ENCODE results near the gene OR2S2.
"Not testable (repeated sequence)": the region's sequence is repeated elsewhere in the genome, so short reads cannot be mapped to it uniquely, and the experiment has no call there.

OR2S2 gene

DNA sequence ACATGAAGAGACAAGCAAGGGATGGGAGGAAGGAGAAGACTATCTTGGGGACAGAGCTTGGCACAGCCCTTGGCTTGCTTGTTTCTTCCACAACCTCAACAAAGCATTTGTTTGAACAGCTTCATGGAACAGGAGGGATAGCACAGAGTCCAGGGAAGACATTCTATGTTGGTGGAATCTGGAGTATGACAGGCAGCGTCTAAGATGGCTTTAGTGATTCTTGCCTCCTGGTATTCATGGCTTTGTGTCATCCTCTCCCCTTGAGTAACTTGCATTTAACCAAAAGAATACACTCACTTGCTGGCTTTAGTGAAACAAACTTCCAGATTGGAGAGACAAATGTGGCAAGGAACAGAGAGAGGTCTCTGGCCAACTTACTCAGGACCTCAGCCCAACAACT lies 47.9 kb upstream of the OR2S2 start:
- H3K9ac ChIP-seq (ENCODE audit: low read depth, low read length, poor library complexity, severe bottlenecking), result no peak overlapping the region
- H3K9me2 ChIP-seq (replicated peaks; ENCODE audit: low read depth, low read length), result no peaks in the 10 kb centered on the region
- H3K4me3 ChIP-seq (ENCODE audit: low read length, poor library complexity, severe bottlenecking), result no peak overlapping the region
- peaks cover 3% of the 10 kb centered on the region for H3K4me1 ChIP-seq (ENCODE audit: insufficient read depth, low read length, poor library complexity, severe bottlenecking)
- H3K36me3 ChIP-seq (ENCODE audit: insufficient read depth, low read length), result no peaks in the 10 kb centered on the region
- H3K79me2 ChIP-seq (ENCODE audit: insufficient read depth, low read length), result no peaks in the 10 kb centered on the region
- no peaks in the 10 kb centered on the region for H3F3A ChIP-seq (ENCODE audit: low read depth)
- H4K20me1 ChIP-seq (ENCODE audit: insufficient read depth, low read length, poor library complexity, severe bottlenecking), result no peaks in the 10 kb centered on the region
- no peaks in the 10 kb centered on the region for H3K27me3 ChIP-seq (ENCODE audit: insufficient read depth, low read length, poor library complexity, severe bottlenecking)
- H3K4me2 ChIP-seq (ENCODE audit: low read depth, low read length, poor library complexity, severe bottlenecking), result no peak overlapping the region
- H3K9me3 ChIP-seq (ENCODE audit: insufficient read depth, low read depth, low read length), result no peaks in the 10 kb centered on the region
- no peak overlapping the region for H2AFZ ChIP-seq (ENCODE audit: low read length)
- TF ChIP-seq EZH2phosphoT487 (IDR thresholded peaks at IDR 0.05; ENCODE audit: borderline replicate concordance), result no peak
- TF ChIP-seq, protein P1, sequence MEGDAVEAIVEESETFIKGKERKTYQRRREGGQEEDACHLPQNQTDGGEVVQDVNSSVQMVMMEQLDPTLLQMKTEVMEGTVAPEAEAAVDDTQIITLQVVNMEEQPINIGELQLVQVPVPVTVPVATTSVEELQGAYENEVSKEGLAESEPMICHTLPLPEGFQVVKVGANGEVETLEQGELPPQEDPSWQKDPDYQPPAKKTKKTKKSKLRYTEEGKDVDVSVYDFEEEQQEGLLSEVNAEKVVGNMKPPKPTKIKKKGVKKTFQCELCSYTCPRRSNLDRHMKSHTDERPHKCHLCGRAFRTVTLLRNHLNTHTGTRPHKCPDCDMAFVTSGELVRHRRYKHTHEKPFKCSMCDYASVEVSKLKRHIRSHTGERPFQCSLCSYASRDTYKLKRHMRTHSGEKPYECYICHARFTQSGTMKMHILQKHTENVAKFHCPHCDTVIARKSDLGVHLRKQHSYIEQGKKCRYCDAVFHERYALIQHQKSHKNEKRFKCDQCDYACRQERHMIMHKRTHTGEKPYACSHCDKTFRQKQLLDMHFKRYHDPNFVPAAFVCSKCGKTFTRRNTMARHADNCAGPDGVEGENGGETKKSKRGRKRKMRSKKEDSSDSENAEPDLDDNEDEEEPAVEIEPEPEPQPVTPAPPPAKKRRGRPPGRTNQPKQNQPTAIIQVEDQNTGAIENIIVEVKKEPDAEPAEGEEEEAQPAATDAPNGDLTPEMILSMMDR (conservative IDR thresholded peaks at IDR 0.05; ENCODE audit: low read length), result no peak

- H3K4me3 ChIP-seq (ENCODE audit: low read length, poor library complexity, severe bottlenecking), result no peak overlapping the region
- H3K9me3 ChIP-seq (ENCODE audit: insufficient read depth, low read depth, low read length), result 0 out of 2 replicates have a peak, but pooled peaks cover 3% of the 10 kb centered on the region
- H3K4me2 ChIP-seq (ENCODE audit: low read depth, low read length, poor library complexity, severe bottlenecking), result no peak overlapping the region
- no peaks in the 10 kb centered on the region for H3F3A ChIP-seq (ENCODE audit: low read depth)
- no peaks in the 10 kb centered on the region for H3K27me3 ChIP-seq (ENCODE audit: insufficient read depth, low read length, poor library complexity, severe bottlenecking)
- no peak for TF ChIP-seq EZH2phosphoT487 (IDR thresholded peaks at IDR 0.05; ENCODE audit: borderline replicate concordance)
- TF ChIP-seq, protein P1 (conservative IDR thresholded peaks at IDR 0.05; ENCODE audit: low read length), result no peak
- H3K36me3 ChIP-seq (ENCODE audit: insufficient read depth, low read length), result no peaks in the 10 kb centered on the region
- H2AFZ ChIP-seq (ENCODE audit: low read length), result no peak overlapping the region
- no peaks in the 10 kb centered on the region for H3K9me2 ChIP-seq (replicated peaks; ENCODE audit: low read depth, low read length)
- H3K4me1 ChIP-seq (ENCODE audit: insufficient read depth, low read length, poor library complexity, severe bottlenecking), result no peaks in the 10 kb centered on the region
- H3K9ac ChIP-seq (ENCODE audit: low read depth, low read length, poor library complexity, severe bottlenecking), result no peak overlapping the region
- no peaks in the 10 kb centered on the region for H4K20me1 ChIP-seq (ENCODE audit: insufficient read depth, low read length, poor library complexity, severe bottlenecking)
- no peaks in the 10 kb centered on the region for H3K79me2 ChIP-seq (ENCODE audit: insufficient read depth, low read length)
These were observed 40.4 kb upstream of the OR2S2 start for GRCh38 chr9:35998333-35998732.

DNA sequence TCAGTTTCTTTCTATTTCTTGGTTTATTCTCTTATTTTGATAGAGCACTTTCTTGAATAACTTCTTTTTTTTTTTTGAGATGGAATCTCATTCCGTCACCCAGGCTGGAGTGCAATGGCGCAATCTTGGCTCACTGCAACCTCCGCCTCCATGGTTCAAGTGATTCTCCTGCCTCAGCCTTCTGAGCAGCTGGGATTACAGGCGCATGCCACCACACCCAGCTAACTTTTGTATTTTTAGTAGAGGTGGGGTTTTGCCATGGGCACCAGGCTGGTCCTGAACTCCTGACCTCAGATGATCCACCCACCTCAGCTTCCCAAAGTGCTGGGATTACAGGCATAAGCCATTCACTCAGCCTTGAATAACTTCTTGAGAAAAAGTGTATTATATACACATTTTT lies 39.1 kb upstream of the OR2S2 start:
- H3F3A ChIP-seq (ENCODE audit: low read depth); H3K79me2 ChIP-seq (ENCODE audit: insufficient read depth, low read length); H3K36me3 ChIP-seq (ENCODE audit: insufficient read depth, low read length); H3K9ac ChIP-seq (ENCODE audit: low read depth, low read length, poor library complexity, severe bottlenecking); H3K9me2 ChIP-seq (replicated peaks; ENCODE audit: low read depth, low read length); H3K9me3 ChIP-seq (ENCODE audit: insufficient read depth, low read depth, low read length); H4K20me1 ChIP-seq (ENCODE audit: insufficient read depth, low read length, poor library complexity, severe bottlenecking); H3K27me3 ChIP-seq (ENCODE audit: insufficient read depth, low read length, poor library complexity, severe bottlenecking); H3K4me2 ChIP-seq (ENCODE audit: low read depth, low read length, poor library complexity, severe bottlenecking); H2AFZ ChIP-seq (ENCODE audit: low read length); H3K4me1 ChIP-seq (ENCODE audit: insufficient read depth, low read length, poor library complexity, severe bottlenecking); H3K4me3 ChIP-seq (ENCODE audit: low read length, poor library complexity, severe bottlenecking): not testable (repeated sequence)

- Histone ChIP-seq H3K79me2 (ENCODE audit: insufficient read depth, low read length) (no peaks in the 10 kb centered on the region), H3K4me2 (ENCODE audit: low read depth, low read length, poor library complexity, severe bottlenecking) (no peak overlapping the region), H3K4me3 (ENCODE audit: low read length, poor library complexity, severe bottlenecking) (no peak overlapping the region), H3K9me2 (replicated peaks; ENCODE audit: low read depth, low read length) (no peaks in the 10 kb centered on the region), H3K9me3 (ENCODE audit: insufficient read depth, low read depth, low read length) (0 out of 2 replicates have a peak, but pooled peaks cover 3% of the 10 kb centered on the region), H3K4me1 (ENCODE audit: insufficient read depth, low read length, poor library complexity, severe bottlenecking) (no peaks in the 10 kb centered on the region), H3K9ac (ENCODE audit: low read depth, low read length, poor library complexity, severe bottlenecking) (no peak overlapping the region), H3K36me3 (ENCODE audit: insufficient read depth, low read length) (no peaks in the 10 kb centered on the region), H4K20me1 (ENCODE audit: insufficient read depth, low read length, poor library complexity, severe bottlenecking) (no peaks in the 10 kb centered on the region), H2AFZ (ENCODE audit: low read length) (no peak overlapping the region), H3K27me3 (ENCODE audit: insufficient read depth, low read length, poor library complexity, severe bottlenecking) (no peaks in the 10 kb centered on the region), H3F3A (ENCODE audit: low read depth) (no peaks in the 10 kb centered on the region)
- TF ChIP-seq, protein P1 (conservative IDR thresholded peaks at IDR 0.05; ENCODE audit: low read length), result no peak
- TF ChIP-seq EZH2phosphoT487 (IDR thresholded peaks at IDR 0.05; ENCODE audit: borderline replicate concordance), result no peak
These were observed 38.5 kb upstream of the OR2S2 start for GRCh38 chr9:35996358-35996970.
